Spinal cord (tissue), 10 donors: ENCODE results near the gene TTC13. TPM values are rescaled to one million over a fixed set of nuclear protein-coding genes. Genes with fewer than 3 reads are reported as not detected.
A peak's percentile ranks its signal among the peaks of the same experiment; 100 is the strongest.

Source experiments
- DNase-seq, 6 donors: peaks; one replicate each; pipeline versions ENCODE4 v3.0.0 to v3.0.0-alpha.2; 2013 to 2015; ENCODE audit warnings: low spot score in 6 of 6, low read depth in 4 of 6
- H3K27ac ChIP-seq: one replicate; pipeline ENCODE4 v1.5.1; 2013; ENCODE audit warnings: low read depth, low read length, control low read depth
- H3K27me3 ChIP-seq: one replicate; pipeline ENCODE4 v1.6.1; 2013; ENCODE audit warnings: low read length; ENCODE audit not compliant: control insufficient read depth, insufficient read depth
- H3K36me3 ChIP-seq: one replicate; pipeline ENCODE4 v1.6.1; 2013; ENCODE audit warnings: low read length; ENCODE audit not compliant: control insufficient read depth, insufficient read depth
- H3K4me1 ChIP-seq: one replicate; pipeline ENCODE4 v1.6.1; 2013; ENCODE audit warnings: low read length; ENCODE audit not compliant: control insufficient read depth, insufficient read depth
- H3K4me3 ChIP-seq: one replicate; pipeline ENCODE4 v1.5.1; 2013; ENCODE audit warnings: low read depth, low read length, control low read depth
- H3K9me3 ChIP-seq: one replicate; pipeline ENCODE4 v1.6.1; 2013; ENCODE audit warnings: low read length; ENCODE audit not compliant: control insufficient read depth, insufficient read depth
- WGBS: methylation state at CpG from one replicate; pipeline ENCODE4 v1.1.5; 2013; ENCODE audit warnings: missing lambda C conversion rate; ENCODE audit not compliant: insufficient coverage; 5-methylcytosine and 5-hydroxymethylcytosine counted together
- polyA plus RNA-seq, 2 donors: library from polyadenylated mRNA; unstranded; fragments of 120-200 nt; gene quantifications; one replicate each; pipeline ENCODE4 v1.2.1, GENCODE V29; 2013; ENCODE audit not compliant: insufficient read length in 2 of 2
- total RNA-seq, 2 donors: library from RNA; depleted of rRNA in 1 of 2; stranded (reverse); fragments of 120-200 nt in 1 of 2; fragments of >200 nt in 1 of 2; gene quantifications; one replicate each; pipeline versions ENCODE4 v1.2.3 to v1.2.4, GENCODE V29; 2013 to 2014
- donor health status: healthy.

The TTC13 gene
- total and polyA plus RNA-seq, 4 donors, result 23.5 to 48.3 (median 35.1) TPM

DNA sequence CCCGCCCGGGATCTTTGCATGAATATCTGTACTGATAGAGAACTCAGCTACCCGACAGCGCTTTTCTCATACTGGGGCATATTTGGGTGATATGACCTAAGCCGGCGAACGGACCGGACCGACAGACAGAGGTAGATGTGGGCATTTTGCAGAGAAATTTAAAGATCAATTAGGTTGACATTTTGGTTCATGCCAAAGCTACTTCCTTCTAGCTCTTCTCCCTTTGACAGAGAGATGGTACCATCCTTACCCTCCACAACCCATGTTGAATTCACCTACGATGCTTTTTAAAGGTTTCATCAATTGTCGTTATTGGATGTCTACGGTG, 692 bp upstream of the TTC13 start:
- peaks cover 14% of the 10 kb centered on the region for H3K36me3 ChIP-seq
- H3K27me3 ChIP-seq, result no peaks in the 10 kb centered on the region
- peak overlapping the region; percentile 4 for H3K27ac ChIP-seq
- peaks cover 9% of the 10 kb centered on the region for H3K4me1 ChIP-seq
- H3K9me3 ChIP-seq, result no peaks in the 10 kb centered on the region
- no peak for DNase-seq
- H3K4me3 ChIP-seq, result peak overlapping the region; percentile 66
- 1% methylated on average over 9 of the region's 12 CpGs for WGBS

DNA sequence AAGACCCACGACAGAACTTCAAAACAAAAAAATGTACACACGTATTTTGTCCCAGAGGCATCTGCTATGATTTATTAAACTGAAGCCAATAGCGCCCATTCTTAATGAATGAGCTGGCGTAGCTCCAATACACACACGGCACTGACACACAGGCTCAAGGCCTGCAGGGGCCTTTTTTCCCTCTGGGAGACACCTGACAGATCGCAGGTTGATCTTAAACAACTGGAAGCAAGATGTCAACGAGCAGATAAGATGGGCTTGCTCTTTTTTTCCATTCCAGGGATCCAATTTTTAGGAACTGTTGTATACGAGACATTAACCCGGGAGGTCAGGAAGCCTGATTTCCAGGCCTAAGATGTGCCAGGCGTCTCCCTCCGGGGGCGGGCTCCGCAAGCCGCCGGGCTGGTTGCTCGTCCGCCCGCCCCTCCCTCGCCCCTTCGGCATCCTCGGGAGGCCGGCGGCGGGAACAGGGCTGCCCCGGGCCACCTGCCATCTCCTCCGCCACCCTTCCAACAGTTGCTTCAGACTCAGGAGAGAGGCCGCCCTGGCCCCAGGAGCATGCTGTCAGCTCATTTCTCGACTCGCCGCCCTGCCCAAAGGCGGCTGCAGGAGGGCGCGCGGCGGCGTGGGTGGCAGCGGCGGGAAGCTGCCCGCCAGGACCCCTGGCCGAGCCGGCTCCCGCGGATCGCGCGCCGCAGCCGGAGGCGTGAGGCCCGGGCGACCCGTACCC, 735 bp downstream of the TTC13 start:
- Histone ChIP-seq H3K4me1 (peaks cover 9% of the 10 kb centered on the region), H3K9me3 (no peaks in the 10 kb centered on the region), H3K27ac (no peak overlapping the region), H3K27me3 (no peaks in the 10 kb centered on the region), H3K4me3 (peak overlapping the region; percentile 51), H3K36me3 (peaks cover 12% of the 10 kb centered on the region)
- peak in 2 of 6 donors; percentile 53 to 60 for DNase-seq
- WGBS, result 1% methylated on average over 50 of the region's 52 CpGs

DNA sequence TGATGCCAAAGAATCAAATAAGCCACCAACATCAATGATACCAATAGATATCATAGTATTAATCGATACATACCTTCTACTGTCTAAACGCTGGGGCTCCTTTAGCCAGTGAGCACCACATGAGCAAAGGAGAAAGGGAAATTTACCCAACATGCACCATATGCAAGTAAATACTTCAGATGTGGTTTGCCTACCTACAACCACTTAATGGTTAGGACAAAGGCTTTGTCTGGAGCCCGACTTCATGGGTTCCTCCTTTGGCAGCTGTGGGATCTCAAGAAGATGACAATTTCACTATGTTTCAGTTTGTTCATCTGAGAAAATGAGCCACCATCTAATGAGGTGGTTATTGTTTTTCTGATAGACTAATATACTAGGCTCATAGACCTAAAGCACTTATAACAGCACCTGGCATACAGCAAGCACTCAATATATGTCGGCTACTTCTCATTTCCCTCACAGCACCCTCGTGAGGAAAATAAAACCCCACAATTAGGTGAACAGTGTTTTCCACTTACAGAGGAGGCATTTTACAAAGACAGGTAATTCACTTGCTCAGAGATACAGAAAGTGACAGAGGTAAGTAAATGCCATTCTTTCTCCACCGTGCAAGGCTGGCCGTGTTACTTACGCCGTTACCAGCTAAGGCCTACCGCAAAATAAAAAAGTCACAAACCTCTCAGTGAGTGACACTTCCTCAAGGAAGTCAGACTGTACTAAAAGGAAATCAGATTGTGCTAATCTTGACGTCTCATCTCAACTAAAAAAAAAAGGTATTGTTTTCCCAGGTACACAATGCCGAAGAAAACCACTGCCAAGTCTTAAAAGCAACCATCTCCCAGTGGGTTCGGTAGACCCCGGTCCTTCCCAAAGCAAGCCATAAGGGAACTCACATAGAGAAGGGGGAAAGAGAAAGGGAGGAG, 1.6 kb downstream of the TTC13 start:
- peaks cover 11% of the 10 kb centered on the region for H3K36me3 ChIP-seq
- no peaks in the 10 kb centered on the region for H3K27me3 ChIP-seq
- 72% methylated on average over 7 of the region's 14 CpGs for WGBS
- H3K9me3 ChIP-seq, result no peaks in the 10 kb centered on the region
- no peak for DNase-seq
- H3K4me3 ChIP-seq, result peak overlapping the region; percentile 51
- H3K4me1 ChIP-seq, result peaks cover 9% of the 10 kb centered on the region
- no peak overlapping the region for H3K27ac ChIP-seq

DNA sequence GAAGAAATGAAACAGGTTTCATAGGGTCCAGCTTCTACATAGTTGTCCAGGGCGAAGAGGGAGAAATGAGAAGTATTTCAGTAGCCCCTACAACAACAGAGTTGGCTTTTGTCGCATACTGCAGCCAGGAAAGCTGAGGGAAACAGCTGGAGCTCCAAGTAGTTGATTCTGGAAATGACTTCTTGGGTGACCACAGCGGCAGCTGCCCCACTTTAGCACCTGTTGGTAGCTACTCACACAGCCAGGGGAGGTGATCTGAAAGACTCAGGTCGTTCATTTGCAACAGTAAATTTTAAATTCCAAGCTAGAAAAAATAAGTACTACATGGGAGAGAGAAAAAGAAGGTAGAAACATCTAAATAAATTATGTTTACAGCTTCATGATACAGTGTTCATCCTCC, 2.3 kb downstream of the TTC13 start:
- Histone ChIP-seq H3K27ac (no peak overlapping the region), H3K9me3 (no peaks in the 10 kb centered on the region), H3K4me3 (no peak overlapping the region), H3K4me1 (peaks cover 9% of the 10 kb centered on the region), H3K27me3 (no peaks in the 10 kb centered on the region), H3K36me3 (peaks cover 11% of the 10 kb centered on the region)
- WGBS, result 93% methylated on average over 3 of the region's 4 CpGs
- no peak for DNase-seq

GRCh38 chr1:230975636-230976035, 3.0 kb downstream of the TTC13 start:
- H3K4me3 ChIP-seq, result no peak overlapping the region
- peaks cover 9% of the 10 kb centered on the region for H3K4me1 ChIP-seq
- no peaks in the 10 kb centered on the region for H3K27me3 ChIP-seq
- H3K9me3 ChIP-seq, result no peaks in the 10 kb centered on the region
- WGBS, result 100% methylated on average over 1 of the region's 3 CpGs
- H3K36me3 ChIP-seq, result peaks cover 11% of the 10 kb centered on the region
- DNase-seq, result no peak
- no peak overlapping the region for H3K27ac ChIP-seq

GRCh38 chr1:230972855-230973271, 5.8 kb downstream of the TTC13 start:
- H3K4me3 ChIP-seq, result no peak overlapping the region
- DNase-seq, result no peak
- H3K4me1 ChIP-seq, result peaks cover 5% of the 10 kb centered on the region
- no peaks in the 10 kb centered on the region for H3K27me3 ChIP-seq
- H3K9me3 ChIP-seq, result no peaks in the 10 kb centered on the region
- peaks cover 11% of the 10 kb centered on the region for H3K36me3 ChIP-seq
- H3K27ac ChIP-seq, result no peak overlapping the region
- 100% methylated on average over 1 of the region's 1 CpG for WGBS

DNA sequence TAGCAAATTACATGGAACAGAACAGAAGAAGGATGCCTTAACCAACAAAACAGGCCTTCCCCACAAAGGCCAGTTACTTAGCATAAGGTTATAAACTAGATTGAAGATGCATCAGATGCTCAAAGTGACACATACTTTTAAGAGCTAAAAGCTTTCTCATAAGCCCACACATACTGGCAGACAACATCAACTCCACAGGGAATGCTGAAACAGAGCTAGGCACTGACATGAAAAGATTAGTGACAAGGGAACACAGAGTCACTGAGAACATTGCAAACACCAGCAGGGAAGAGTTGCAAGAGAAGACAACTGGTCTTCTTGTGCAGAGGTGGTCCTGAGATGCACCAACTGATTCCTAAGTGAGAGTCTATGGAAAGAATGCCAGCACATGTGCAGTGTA, 6.9 kb downstream of the TTC13 start:
- no peak overlapping the region for H3K27ac ChIP-seq
- H3K9me3 ChIP-seq, result no peaks in the 10 kb centered on the region
- peak in 1 of 6 donors; percentile 7 for DNase-seq
- no peak overlapping the region for H3K4me3 ChIP-seq
- peaks cover 11% of the 10 kb centered on the region for H3K36me3 ChIP-seq
- H3K27me3 ChIP-seq, result no peaks in the 10 kb centered on the region
- H3K4me1 ChIP-seq, result no peaks in the 10 kb centered on the region

DNA sequence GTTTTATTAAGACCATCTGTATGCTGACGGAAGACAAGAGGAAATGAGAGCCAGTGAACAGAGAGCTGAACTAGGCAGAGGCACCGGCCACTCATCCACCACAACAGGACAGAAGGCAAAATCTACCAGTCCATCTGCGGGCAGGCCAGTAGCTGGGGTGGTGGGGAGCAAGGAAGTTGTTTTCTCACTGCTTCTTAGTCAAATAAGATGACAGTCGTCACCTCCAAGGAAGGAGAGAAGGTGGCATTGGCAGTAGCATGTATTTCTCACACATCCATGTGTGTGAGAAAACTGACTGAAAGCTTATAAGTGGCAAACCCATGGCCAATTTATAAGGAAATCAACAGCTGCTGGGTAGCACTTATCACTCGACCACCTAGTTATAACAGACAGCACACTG, 8.2 kb downstream of the TTC13 start:
- H3K27ac ChIP-seq, result no peak overlapping the region
- DNase-seq, result no peak
- H3K36me3 ChIP-seq, result peaks cover 4% of the 10 kb centered on the region
- no peaks in the 10 kb centered on the region for H3K27me3 ChIP-seq
- 100% methylated on average over 1 of the region's 5 CpGs for WGBS
- H3K4me1 ChIP-seq, result no peaks in the 10 kb centered on the region
- H3K9me3 ChIP-seq, result no peaks in the 10 kb centered on the region
- H3K4me3 ChIP-seq, result no peak overlapping the region

- no peak for DNase-seq
- H3K4me3 ChIP-seq, result no peak overlapping the region
- H3K27ac ChIP-seq, result no peak overlapping the region
- no peaks in the 10 kb centered on the region for H3K9me3 ChIP-seq
- 100% methylated on average over 5 of the region's 5 CpGs for WGBS
- no peaks in the 10 kb centered on the region for H3K27me3 ChIP-seq
- H3K4me1 ChIP-seq, result no peaks in the 10 kb centered on the region
- no peaks in the 10 kb centered on the region for H3K36me3 ChIP-seq
Measured at GRCh38 chr1:230966358-230966873, 12.2 kb downstream of the TTC13 start.
